CD4-positive, alpha-beta T cell treated with Interleukin-21 for 1 hour (primary cell): Measurements from ENCODE around the gene FSTL4.
A peak's percentile ranks its signal among the peaks of the same experiment; 100 is the strongest.

Experiments
- DNase-seq: peaks from one replicate; pipeline ENCODE4 v3.0.0-alpha.2; 2020

Gene FSTL4

GRCh38 chr5:133314086-133314485 is 298.3 kb downstream of the FSTL4 start:
- DNase-seq = no peak

DNA sequence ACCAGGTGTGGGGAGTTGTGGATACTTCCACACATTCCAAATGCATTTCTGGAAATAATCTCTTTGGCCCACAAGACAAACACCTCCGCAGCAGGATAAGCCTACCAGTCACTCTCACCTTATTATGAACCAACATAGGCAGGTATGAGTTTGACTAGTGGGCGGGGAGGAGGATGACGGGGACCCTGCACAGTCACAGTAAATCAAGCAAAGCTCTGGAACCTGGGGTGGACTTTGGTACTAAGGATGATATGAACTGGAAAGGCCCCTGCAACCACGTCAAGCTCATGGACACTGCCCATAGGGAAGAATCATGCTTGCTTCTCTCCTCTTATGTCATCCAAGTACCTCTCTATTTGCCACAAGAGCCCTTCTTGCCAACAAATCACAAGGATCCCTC is 301.2 kb downstream of the FSTL4 start:
- no peak for DNase-seq

GRCh38 chr5:133309984-133310621 is 302.2 kb downstream of the FSTL4 start:
- no peak for DNase-seq

- no peak for DNase-seq
Measured at GRCh38 chr5:133309166-133309795, 303.1 kb downstream of the FSTL4 start.

DNA sequence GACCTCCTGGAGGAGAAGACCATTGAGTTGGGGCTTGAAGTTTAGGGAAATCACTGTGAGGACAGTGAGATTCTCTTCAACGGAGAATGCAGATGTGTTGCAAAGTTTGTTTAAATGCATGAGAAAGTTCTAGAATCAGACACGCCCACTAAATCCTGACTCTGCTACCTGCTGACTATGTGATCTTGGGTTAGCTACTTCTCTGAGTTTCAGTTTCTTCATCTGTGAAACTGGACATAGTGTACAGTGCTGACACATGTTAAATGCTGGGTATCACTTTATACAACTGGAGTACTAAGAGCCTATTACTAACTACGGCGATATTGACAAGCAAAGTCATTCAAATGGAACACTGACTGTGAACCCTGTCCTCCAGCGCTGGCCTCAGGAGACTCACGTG is 305.1 kb downstream of the FSTL4 start:
- DNase-seq = no peak

DNA sequence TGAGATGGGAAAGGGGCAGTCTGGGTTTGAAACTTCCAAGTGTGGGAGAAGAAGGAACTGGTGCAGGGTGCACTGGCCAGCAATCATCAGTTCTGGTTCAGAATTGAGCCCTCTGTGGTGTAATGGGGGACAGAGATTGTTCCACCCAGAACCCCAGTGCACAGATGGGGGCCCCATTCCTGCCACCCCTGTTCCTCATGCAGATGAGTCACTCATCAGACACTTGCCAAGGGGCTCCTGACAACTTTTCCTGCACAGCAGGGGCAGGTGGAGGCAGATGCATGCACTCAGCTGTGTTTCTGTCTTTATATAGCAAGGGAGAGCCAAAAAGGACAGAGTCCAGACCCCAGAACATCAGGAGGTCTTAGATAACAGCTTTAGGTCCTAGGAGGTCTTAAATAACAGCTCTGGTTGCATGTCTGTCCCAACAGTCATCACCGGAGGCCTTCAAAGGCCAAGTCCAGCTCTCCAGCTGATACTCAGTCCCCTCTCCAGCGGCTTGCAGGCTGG is 307.6 kb downstream of the FSTL4 start:
- no peak for DNase-seq

DNA sequence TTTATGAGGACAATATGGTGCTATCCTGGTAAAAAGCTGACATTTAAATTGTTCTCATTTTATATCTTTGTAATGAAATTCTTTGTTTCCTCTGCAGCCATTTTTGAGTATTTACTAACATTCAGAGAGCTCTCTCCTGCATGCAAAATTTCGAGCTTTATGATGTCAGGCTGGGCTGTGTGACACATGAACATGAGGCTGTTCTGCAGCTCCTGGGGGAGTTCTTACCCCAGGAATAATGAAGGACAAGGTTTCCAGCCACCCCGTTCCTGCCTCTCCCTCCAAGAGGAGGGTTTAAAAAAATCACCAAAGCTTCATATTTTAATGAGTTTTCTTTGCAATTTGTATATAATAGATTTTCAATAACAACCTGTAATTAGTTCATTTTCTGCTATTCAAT is 308.2 kb downstream of the FSTL4 start:
- DNase-seq = no peak

DNA sequence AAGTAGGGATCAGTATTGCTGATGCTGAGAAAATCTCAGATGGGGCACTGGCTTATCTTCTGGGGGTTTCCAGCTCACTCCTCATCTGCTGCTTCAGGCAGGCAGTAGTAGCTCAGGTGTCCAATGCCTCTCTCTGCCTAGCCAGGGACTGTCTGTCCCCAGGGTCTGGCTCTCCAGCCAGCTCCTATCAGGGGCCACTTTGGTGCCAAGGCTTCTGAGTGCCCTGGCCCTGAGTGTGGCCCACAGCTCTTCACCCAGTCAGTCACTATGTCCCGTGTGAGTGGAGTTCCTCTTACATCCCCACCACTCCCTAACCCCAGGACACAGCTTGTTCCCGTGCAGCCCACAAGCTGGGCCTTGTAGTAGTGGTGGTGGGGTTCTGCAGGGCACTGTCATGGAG is 309.0 kb downstream of the FSTL4 start:
- no peak for DNase-seq

DNA sequence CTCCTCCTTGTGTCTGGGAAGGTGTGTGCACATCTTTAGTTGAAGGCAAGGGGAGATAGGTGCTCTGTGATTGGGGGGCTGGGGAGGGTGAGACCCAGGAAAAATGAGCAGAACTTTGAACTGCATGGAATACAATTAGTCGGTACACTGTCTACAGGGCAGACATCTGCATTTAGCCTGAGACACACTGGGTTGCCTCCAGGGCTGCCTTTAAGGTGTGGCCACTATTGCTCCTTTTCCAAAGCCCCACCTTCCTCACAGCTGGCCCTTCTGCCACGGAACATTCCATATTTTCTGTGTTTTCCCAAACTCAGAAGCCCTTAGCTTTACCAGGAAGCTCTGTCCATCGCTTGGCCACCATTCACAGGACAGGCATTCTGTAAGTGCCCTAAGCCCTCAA is 312.6 kb downstream of the FSTL4 start:
- no peak for DNase-seq

DNA sequence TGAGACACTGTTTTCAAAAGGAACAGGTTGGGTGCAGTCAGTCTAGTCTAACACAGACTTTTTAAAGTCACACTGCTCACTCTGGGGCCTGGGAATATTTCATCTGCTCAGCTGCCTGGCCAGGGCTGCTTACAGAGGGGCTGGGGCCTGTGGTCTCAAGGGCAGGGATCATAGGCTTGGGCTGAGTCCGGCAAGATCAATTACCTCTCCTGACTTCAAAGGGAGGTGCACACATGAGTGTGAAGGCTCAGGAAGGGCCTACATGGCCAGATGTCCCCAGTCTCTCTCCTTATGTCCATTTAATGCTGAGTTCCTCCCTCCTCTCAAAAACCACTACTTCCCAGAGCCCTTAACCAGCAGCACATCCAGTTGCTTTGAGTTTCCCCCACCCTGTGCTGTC is 313.3 kb downstream of the FSTL4 start:
- DNase-seq = no peak

DNA sequence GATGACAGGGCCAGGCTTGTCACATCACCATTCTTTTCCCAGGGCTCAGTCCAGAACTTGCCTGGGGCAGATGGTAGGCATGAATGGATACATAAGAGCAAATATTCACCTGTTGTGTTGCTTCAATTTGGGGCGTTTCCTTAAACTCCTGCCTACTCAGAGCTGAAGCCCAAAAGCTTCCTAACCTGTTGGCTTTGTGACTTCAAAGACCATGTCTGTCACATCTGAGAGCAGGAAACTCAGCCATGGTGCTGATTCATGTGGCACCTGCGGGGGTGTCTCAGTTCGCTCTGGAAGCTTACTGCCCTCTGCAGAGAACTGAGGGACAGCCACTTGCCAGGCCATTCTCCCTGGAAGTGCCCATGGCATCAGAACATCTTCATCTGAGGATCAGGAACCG is 313.9 kb downstream of the FSTL4 start:
- no peak for DNase-seq

- DNase-seq = no peak
Measured at GRCh38 chr5:133297293-133297692, 315.0 kb downstream of the FSTL4 start.

DNA sequence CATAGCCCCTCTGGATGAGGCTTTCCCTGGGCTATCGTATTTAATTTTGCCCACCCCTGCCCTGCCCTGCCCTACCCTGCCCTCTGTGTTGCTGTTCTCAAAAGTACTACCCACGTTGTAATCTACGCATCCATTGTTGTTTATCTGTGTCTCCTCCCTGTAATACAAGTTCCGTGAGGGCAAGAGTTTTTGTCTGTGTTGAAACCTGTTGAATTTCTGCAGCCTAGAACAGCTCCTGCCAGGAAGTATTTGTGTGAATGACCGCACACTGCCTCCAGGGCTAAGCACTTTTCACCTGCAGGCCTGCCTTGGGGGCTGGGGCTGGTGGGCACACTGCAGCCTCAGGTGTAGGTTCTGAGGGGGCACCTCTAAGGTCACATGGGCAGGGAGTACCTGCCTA is 315.7 kb downstream of the FSTL4 start:
- no peak for DNase-seq

GRCh38 chr5:133295520-133295919 is 316.8 kb downstream of the FSTL4 start:
- no peak for DNase-seq

DNA sequence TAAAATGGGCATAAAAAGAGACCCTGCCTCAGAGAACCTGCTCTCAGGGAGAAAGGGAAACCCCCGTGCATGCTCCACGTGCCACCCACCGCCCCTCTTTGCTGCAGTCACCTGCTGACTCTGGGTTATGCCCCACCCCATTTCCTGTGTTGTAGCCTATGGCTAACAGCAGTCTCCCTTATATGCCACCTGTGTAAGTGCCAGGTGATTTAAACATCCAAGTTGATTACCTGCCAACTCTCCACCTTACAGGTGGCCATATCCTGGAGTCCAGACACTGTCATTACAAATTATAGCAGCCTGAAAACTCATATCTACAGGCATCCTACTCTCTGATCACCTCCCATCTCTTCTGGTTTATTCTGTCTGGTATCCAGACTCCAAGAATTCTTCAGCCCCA is 318.0 kb downstream of the FSTL4 start:
- no peak for DNase-seq

DNA sequence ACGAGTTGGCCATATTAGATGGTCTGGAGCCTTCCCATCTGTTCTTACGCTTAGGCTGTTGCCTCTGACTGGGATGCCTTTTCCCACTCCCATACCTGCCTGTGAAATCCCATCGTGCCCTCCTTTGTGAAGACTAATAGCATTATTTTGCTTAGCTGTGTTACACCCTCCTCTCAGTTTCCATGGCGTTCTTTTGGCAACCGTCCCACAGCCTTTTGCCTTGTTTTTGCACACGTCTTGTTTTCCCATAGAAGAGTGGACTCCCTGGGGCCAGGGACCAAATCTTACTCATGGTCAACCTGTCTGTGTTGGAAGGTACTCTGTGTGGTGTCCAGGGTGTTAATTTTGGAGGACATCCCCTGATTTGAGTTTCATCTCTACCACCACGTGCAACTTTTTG is 318.4 kb downstream of the FSTL4 start:
- no peak for DNase-seq

- DNase-seq = no peak
Measured at GRCh38 chr5:133292300-133292699, 320.0 kb downstream of the FSTL4 start.

DNA sequence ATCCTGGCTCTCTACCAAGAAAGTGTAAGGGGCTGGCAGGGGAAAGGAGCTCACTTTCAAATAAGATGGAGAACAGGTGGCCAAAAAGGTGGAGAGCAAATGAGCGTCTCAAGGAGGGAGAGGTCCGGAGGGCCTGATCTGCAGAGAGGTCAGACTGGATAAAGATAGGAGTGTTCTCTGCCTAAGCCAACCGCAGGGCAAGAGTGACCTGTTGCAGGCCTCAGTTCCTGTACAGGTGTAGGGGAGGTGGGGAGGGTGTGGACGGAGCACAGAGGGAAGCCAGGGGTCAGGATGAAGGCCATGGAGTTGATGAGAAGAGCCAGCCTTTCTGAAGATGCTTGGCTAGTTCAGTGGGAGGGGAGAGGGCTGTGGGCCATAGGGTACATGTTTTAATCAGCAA is 320.8 kb downstream of the FSTL4 start:
- no peak for DNase-seq

- no peak for DNase-seq
Measured at GRCh38 chr5:133290669-133291240, 321.6 kb downstream of the FSTL4 start.

GRCh38 chr5:133289686-133290367 is 322.5 kb downstream of the FSTL4 start:
- no peak for DNase-seq

DNA sequence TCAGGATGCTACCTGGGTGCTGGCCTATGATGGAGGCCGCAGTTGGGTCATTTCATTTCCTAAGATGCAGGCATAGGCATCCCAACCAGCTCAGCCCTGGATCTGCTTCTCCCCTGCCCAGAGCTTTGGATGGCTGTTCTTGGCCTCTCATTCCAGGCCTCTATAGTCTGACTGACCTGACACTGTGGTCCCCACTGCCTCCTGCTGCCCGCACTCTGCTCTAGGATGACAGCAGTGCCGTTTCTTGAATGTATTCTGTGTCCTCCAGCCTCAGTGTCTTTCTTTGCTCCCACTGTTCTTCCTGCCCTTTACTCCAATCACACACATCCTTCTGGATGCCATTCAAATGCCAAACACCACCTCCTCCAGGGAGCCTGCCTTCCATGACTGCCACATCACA is 324.8 kb downstream of the FSTL4 start:
- DNase-seq = peak; percentile 38

- DNase-seq = no peak
Measured at GRCh38 chr5:133286483-133286882, 325.9 kb downstream of the FSTL4 start.

DNA sequence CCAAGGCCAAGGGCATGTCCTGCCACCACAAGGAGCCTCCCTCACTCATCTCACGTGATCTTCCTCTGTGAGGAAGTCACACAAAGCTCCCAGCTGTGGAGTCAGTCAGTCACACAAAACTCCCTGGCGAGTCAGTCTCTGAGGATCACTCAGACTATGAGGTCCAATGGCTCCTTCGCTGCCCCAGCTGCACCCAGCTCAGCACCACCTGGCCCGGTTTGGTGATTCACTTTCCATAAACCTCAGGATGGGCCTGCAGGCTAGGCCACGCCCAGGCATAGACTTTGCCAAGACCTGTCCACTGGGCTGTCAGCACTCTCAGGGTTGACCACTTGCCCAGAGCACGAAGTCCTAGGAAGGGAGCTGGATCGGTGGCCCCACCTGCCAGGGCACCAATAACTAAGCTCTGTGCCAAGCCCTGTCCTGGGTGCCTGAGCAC is 326.7 kb downstream of the FSTL4 start:
- no peak for DNase-seq

DNA sequence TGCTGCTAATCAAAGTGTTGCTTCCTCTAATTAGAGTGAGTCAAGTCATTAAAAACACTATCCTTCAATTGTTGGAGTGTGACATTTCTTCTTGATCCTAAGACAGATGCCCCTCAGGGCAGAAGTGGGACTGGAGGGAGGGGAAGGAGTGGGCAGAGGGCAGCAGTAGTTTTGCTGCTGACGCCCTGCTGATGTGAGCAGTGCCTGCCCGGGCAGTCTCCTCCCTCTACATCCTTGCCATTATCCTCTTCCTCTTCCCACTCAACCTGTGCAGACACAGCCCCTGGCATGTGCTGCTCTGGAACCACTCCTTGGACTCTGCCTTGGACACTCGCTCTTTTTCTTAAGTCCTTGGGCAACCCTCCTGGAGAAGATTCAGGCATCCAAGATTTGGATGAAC is 328.0 kb downstream of the FSTL4 start:
- no peak for DNase-seq
